Thymus (tissue), 11 donors: Measurements from ENCODE around the gene RGPD4. TPM values are rescaled to one million over a fixed set of nuclear protein-coding genes. Genes with fewer than 3 reads are reported as not detected.
"Not testable (repeated sequence)": the region's sequence is repeated elsewhere in the genome, so short reads cannot be mapped to it uniquely, and the experiment has no call there.

Experiments
- DNase-seq, 9 donors: peaks; one replicate each; pipeline ENCODE4 v3.0.0-alpha.2; 2013; ENCODE audit warnings: low spot score in 9 of 9, low read depth in 6 of 9, missing footprints in 1 of 9
- H3K27ac ChIP-seq, 2 donors: one replicate each; pipeline ENCODE4 v1.5.1; 2013; ENCODE audit warnings: control low read depth in 1 of 2, low read depth in 1 of 2, low read length in 1 of 2, mild to moderate bottlenecking in 1 of 2, moderate library complexity in 1 of 2
- H3K27me3 ChIP-seq, 2 donors: one replicate each; pipeline ENCODE4 v1.5.1; 2013; ENCODE audit warnings: low read length in 1 of 2; ENCODE audit not compliant: control insufficient read depth in 2 of 2, insufficient read depth in 1 of 2
- H3K36me3 ChIP-seq, 2 donors: one replicate each; pipeline ENCODE4 v1.5.1; 2013; ENCODE audit warnings: low read length in 1 of 2, mild to moderate bottlenecking in 1 of 2, moderate library complexity in 1 of 2; ENCODE audit not compliant: control insufficient read depth in 2 of 2, insufficient read depth in 2 of 2
- H3K4me1 ChIP-seq, 2 donors: one replicate each; pipeline ENCODE4 v1.5.1; 2013; ENCODE audit warnings: low read length in 2 of 2; ENCODE audit not compliant: control insufficient read depth in 2 of 2, insufficient read depth in 2 of 2
- H3K4me3 ChIP-seq, 2 donors: one replicate each; pipeline ENCODE4 v1.5.1; 2013; ENCODE audit warnings: low read length in 2 of 2, control low read depth in 1 of 2, mild to moderate bottlenecking in 1 of 2
- H3K9me3 ChIP-seq, 2 donors: one replicate each; pipeline ENCODE4 v1.5.1; 2013; ENCODE audit warnings: low read length in 1 of 2, mild to moderate bottlenecking in 1 of 2; ENCODE audit not compliant: control insufficient read depth in 2 of 2, insufficient read depth in 1 of 2
- WGBS: extraction: QIAGEN DNeasy Blood & Tissue Kit; methylation state at CpG from one replicate; pipeline ENCODE4 v1.1.7; 2013; 5-methylcytosine and 5-hydroxymethylcytosine counted together
- polyA plus RNA-seq: library from polyadenylated mRNA; stranded (reverse); fragments of 200-250 nt; gene quantifications from one replicate; pipeline ENCODE4 v1.2.3, GENCODE V29; 2013
- total RNA-seq: library from RNA; stranded (reverse); fragments of 120-200 nt; gene quantifications from one replicate; pipeline ENCODE4 v1.2.4, GENCODE V29; 2013
- donor health status: healthy.

Gene RGPD4
- total and polyA plus RNA-seq, 2 donors = 0.05 to 0.19 TPM

- WGBS = 63% methylated on average over 3 of the region's 3 CpGs
- no peak overlapping the region for H3K4me3 ChIP-seq
- H3K4me1 ChIP-seq = no peaks in the 10 kb centered on the region
- no peak overlapping the region for H3K27ac ChIP-seq
- no peaks in the 10 kb centered on the region for H3K9me3 ChIP-seq
- H3K27me3 ChIP-seq = no peaks in the 10 kb centered on the region
- DNase-seq = no peak
- H3K36me3 ChIP-seq = no peaks in the 10 kb centered on the region
Measured at GRCh38 chr2:107809835-107810234, 16.9 kb upstream of the RGPD4 start.

- 74% methylated on average over 1 of the region's 1 CpG for WGBS
- DNase-seq = no peak
- H3K4me3 ChIP-seq = no peak overlapping the region
- no peaks in the 10 kb centered on the region for H3K36me3 ChIP-seq
- H3K4me1 ChIP-seq = no peaks in the 10 kb centered on the region
- H3K27me3 ChIP-seq = no peaks in the 10 kb centered on the region
- H3K27ac ChIP-seq = no peak overlapping the region
- H3K9me3 ChIP-seq = no peaks in the 10 kb centered on the region
Measured at GRCh38 chr2:107810734-107811133, 16.0 kb upstream of the RGPD4 start.

GRCh38 chr2:107811411-107811810, 15.3 kb upstream of the RGPD4 start:
- Histone ChIP-seq H3K27ac (no peak overlapping the region), H3K36me3 (no peaks in the 10 kb centered on the region), H3K9me3 (no peaks in the 10 kb centered on the region), H3K27me3 (no peaks in the 10 kb centered on the region), H3K4me1 (no peaks in the 10 kb centered on the region), H3K4me3 (no peak overlapping the region)
- no peak for DNase-seq
- 94% methylated on average over 2 of the region's 2 CpGs for WGBS

GRCh38 chr2:107812006-107812405, 14.7 kb upstream of the RGPD4 start:
- Histone ChIP-seq H3K4me1 (no peaks in the 10 kb centered on the region), H3K36me3 (no peaks in the 10 kb centered on the region), H3K9me3 (no peaks in the 10 kb centered on the region), H3K27me3 (no peaks in the 10 kb centered on the region), H3K27ac (no peak overlapping the region), H3K4me3 (no peak overlapping the region)
- DNase-seq = no peak
- WGBS = 96% methylated on average over 5 of the region's 5 CpGs

DNA sequence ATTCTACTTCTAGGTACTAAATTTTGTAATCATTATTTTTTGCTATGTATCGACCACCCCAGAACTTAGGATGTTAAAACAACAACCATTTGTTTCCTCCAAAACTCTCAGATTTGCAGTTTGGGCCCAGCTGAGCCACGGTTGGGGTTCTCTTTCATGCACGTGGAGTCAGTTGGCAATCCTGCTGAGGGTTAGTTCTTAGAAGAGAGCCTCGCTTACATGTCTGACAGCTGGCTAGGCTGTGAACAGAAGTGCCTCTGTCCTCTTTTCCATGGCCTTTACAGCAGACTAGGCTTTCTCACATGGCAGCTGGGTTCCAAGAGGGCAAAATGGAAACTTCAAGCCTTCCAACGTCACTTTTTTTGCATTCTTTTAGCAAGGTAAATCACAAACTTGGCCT, 9.3 kb upstream of the RGPD4 start:
- Histone ChIP-seq H3K36me3 (no peaks in the 10 kb centered on the region), H3K27ac (no peak overlapping the region), H3K27me3 (no peaks in the 10 kb centered on the region), H3K4me1 (no peaks in the 10 kb centered on the region), H3K9me3 (no peaks in the 10 kb centered on the region), H3K4me3 (no peak overlapping the region)
- DNase-seq = no peak
- WGBS = 88% methylated on average over 5 of the region's 5 CpGs

- Histone ChIP-seq H3K36me3 (no peaks in the 10 kb centered on the region), H3K9me3 (no peaks in the 10 kb centered on the region), H3K27me3 (no peaks in the 10 kb centered on the region), H3K4me3 (no peak overlapping the region), H3K27ac (no peak overlapping the region), H3K4me1 (no peaks in the 10 kb centered on the region)
- WGBS = 95% methylated on average over 4 of the region's 4 CpGs
- DNase-seq = no peak
Measured at GRCh38 chr2:107822302-107822701, 4.4 kb upstream of the RGPD4 start.

GRCh38 chr2:107824451-107825205, 2.1 kb upstream of the RGPD4 start:
- Histone ChIP-seq H3K36me3 (no peaks in the 10 kb centered on the region), H3K4me1 (no peaks in the 10 kb centered on the region), H3K27me3 (no peaks in the 10 kb centered on the region), H3K27ac (no peak overlapping the region), H3K4me3 (no peak overlapping the region), H3K9me3 (no peaks in the 10 kb centered on the region)
- no peak for DNase-seq
- WGBS = 79% methylated on average over 2 of the region's 2 CpGs

- H3K27ac ChIP-seq = no peak overlapping the region
- 95% methylated on average over 2 of the region's 2 CpGs for WGBS
- no peaks in the 10 kb centered on the region for H3K27me3 ChIP-seq
- no peaks in the 10 kb centered on the region for H3K4me1 ChIP-seq
- H3K9me3 ChIP-seq = no peaks in the 10 kb centered on the region
- DNase-seq = no peak
- no peaks in the 10 kb centered on the region for H3K36me3 ChIP-seq
- no peak overlapping the region for H3K4me3 ChIP-seq
Measured at GRCh38 chr2:107825206-107825563, 1.5 kb upstream of the RGPD4 start.

DNA sequence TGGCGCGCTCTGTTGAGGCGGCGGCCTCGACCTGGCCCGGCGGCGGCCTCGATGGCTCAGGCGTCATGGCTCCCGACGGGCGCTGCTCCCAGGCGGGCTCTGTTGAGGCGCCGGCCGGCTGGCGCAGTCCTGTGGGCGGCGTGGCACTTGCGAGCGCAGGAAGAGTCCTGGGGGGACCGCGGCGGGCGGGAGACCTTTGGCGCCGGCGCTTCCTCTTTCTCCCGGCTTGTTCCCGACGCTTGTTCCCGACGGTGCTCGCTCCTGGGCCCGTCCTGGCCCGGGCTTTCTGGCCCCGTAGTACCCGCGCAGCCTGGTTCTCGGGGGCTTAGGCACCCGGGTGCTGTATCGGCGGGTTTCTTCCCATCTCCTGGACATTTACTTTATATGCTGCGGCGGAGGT, 2.8 kb downstream of the RGPD4 start:
- H3K4me3 ChIP-seq, DNase-seq, H3K27me3 ChIP-seq, H3K9me3 ChIP-seq, H3K4me1 ChIP-seq, H3K36me3 ChIP-seq, H3K27ac ChIP-seq: not testable (repeated sequence)
- WGBS = 97% methylated on average over 44 of the region's 46 CpGs
